ENCODE data around the gene FAM13B.

DNA sequence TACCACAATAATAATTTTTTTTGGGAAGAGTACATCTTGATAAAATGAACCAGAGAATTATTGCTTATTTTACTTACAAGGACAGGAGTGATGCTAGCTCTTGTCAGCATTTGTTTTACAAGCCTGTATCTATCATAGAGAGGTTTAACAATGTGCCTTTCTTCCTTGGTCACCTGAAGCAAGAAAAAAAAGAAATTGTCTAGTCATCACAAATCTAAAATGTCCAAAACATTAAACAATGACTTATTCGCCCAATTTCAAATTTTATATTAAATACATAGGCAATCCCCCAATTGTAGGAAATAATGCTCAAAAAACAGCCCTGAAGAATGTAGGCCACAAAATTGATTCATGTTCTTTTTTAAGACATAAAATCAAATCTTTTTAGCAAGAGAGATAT, 87.1 kb downstream of the FAM13B start:
- TF ChIP-seq, protein P1, sequence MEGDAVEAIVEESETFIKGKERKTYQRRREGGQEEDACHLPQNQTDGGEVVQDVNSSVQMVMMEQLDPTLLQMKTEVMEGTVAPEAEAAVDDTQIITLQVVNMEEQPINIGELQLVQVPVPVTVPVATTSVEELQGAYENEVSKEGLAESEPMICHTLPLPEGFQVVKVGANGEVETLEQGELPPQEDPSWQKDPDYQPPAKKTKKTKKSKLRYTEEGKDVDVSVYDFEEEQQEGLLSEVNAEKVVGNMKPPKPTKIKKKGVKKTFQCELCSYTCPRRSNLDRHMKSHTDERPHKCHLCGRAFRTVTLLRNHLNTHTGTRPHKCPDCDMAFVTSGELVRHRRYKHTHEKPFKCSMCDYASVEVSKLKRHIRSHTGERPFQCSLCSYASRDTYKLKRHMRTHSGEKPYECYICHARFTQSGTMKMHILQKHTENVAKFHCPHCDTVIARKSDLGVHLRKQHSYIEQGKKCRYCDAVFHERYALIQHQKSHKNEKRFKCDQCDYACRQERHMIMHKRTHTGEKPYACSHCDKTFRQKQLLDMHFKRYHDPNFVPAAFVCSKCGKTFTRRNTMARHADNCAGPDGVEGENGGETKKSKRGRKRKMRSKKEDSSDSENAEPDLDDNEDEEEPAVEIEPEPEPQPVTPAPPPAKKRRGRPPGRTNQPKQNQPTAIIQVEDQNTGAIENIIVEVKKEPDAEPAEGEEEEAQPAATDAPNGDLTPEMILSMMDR (conservative IDR thresholded peaks at IDR 0.05; ENCODE audit: low read length) = no peak
- TF ChIP-seq EZH2phosphoT487 (IDR thresholded peaks at IDR 0.05; ENCODE audit: borderline replicate concordance) = no peak

All from Loucy (cell line).